GM18499 (cell line): ENCODE data around the gene CEP135.
A peak's percentile ranks its signal among the peaks of the same experiment; 100 is the strongest.
"Not testable (repeated sequence)": the region's sequence is repeated elsewhere in the genome, so short reads cannot be mapped to it uniquely, and the experiment has no call there.

Source experiments
- ATAC-seq: cut with Tn5 transposase; IDR thresholded peaks from one replicate; pipeline ENCODE4 v1.9.1; 2021; ENCODE audit warnings: moderate number of reproducible peaks; ENCODE audit not compliant: insufficient read depth, unreplicated experiment

CEP135 gene, protein sequence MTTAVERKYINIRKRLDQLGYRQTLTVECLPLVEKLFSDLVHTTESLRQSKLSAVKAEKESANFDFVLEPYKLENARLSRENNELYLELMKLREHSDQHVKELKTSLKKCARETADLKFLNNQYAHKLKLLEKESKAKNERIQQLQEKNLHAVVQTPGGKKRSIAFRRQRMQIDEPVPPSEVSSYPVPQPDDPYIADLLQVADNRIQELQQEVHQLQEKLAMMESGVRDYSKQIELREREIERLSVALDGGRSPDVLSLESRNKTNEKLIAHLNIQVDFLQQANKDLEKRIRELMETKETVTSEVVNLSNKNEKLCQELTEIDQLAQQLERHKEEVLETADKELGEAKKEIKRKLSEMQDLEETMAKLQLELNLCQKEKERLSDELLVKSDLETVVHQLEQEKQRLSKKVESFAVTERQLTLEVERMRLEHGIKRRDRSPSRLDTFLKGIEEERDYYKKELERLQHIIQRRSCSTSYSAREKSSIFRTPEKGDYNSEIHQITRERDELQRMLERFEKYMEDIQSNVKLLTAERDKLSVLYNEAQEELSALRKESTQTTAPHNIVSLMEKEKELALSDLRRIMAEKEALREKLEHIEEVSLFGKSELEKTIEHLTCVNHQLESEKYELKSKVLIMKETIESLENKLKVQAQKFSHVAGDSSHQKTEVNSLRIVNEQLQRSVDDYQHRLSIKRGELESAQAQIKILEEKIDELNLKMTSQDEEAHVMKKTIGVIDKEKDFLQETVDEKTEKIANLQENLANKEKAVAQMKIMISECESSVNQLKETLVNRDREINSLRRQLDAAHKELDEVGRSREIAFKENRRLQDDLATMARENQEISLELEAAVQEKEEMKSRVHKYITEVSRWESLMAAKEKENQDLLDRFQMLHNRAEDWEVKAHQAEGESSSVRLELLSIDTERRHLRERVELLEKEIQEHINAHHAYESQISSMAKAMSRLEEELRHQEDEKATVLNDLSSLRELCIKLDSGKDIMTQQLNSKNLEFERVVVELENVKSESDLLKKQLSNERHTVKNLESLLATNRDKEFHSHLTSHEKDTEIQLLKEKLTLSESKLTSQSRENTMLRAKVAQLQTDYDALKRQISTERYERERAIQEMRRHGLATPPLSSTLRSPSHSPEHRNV

DNA sequence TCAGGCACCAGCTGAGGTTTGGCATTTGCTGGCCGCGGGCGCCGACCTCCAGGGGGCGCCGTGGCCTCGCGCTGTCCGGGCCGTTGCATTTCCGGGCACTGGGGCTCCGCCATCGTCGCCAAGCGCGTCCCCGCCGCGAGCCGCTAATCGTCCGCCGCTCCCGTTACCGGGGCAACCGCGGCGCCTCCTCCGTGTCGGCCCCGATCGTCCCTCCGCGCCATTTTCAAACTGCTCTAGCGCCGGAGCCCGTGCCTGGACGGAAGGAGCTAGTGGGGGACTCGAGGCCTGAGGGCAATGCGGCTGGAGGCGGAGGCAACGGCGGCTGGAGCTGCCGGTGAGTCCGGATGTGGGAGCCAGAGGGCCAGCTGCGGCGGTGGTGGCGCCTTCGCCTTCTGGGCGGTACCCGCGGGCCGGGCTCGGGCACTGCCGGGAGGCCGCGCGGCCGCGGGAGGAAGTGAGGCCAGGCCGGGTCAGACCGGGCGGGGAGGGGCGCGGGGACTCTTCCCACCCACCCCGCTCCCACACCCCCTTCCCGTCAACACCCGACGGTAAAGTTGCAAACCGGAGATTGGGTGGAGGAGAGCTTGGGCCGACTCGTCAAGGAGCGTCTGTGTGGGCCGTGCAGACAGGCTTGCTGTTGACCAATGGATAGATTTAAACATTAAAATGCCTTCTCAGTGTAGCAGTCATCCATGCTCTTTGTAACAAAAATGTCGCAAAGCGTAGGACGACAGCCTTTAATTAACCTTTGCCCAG is at the start of gene CEP135:
Gene CEP135 (plus strand): TSS at position 220 of the 756 bp plus-strand sequence. CDS start 3,186 bp downstream, outside the sequence.
- ATAC-seq: peak; percentile 46

DNA sequence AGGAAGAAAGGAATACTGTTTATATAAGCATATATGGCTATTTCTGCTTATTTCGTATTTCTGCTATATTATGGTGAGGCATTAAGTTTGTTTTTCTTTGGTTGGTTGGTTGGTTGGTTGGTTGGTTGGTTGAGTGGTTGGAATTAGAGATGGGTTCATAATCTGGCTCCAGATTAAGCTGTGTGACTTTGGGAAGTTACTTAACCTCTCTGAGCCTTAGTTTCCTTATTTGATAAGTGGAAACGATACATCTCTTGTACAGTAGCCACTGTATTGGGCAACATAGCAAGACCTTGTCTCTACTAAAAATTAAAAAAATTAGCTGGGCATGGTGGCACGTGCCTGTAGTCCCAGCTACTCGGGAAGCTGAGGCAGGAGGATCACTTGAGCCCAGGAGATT is 46.1 kb upstream of the CEP135 start:
- no peak for ATAC-seq

DNA sequence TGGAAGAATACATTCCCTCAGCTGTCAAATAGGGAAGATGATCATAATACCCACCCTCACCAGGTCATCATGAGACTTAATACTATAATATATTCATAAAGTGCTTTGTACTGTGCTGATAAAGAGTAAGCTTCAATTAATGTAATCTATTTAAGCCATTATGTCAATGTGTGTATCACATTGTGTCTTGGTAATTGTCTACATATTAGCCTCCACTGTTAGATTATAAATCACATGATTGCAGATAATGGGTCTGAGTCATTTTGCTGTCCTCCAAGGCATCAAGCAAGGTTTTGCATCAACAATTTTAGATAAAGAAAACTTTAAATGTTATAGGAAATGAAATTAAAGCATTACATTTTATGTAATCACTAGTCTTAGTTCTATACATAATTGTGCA is 45.2 kb upstream of the CEP135 start:
- ATAC-seq: no peak

DNA sequence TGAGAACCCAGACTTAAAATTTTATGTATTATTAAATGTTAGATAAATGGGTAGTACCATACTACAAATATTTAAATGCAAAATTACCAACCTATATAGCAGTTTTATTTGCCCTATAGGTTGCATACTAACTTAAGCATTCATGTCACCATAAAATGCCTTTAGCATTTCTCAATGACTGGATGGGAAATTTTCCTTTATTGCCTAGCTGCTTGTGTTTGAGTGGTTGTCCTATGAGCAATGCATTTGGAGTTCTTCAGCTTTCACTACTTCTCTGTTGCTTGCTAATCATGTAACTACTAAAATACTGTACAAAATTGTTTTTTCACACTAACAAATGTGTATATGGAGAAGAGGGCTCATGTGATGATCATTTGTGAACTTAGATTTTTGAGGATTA is 44.2 kb upstream of the CEP135 start:
- no peak for ATAC-seq

DNA sequence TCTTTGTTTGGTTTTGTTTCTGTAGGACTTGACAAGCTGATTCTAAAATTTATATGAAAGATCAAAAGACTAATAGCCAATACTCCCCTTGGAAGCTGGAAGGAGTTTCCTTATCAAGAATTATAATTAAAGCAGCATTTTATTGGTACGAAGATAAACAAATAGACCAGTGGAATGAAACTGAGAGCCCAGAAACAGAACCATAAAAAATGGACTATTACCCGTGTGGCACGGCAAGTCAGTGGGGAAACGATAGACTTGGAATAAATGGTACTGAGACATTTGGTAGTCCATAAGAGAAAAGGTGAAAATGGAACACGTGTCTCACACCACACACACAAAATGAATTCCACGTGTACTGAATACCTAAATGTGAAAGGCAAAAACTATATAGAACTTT is 42.4 kb upstream of the CEP135 start:
- no peak for ATAC-seq

DNA sequence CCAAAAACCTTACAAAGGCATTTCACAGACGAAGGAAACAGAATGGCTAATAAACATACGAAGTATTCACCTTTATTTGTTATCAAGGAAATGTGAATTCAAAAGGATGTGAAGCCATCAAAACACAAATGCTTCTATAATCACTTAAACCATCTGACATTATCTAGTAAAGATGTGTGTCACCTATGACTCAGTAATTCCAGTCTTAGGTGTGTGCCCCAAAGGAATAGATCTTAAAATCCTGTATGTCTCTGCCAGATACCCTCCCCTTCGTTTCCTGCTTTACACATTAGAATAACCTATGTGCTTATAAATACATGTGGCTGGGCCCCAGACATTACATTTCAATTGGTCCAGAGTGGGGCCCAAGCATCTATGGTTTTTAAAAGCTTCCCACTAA is 41.8 kb upstream of the CEP135 start:
- no peak for ATAC-seq

DNA sequence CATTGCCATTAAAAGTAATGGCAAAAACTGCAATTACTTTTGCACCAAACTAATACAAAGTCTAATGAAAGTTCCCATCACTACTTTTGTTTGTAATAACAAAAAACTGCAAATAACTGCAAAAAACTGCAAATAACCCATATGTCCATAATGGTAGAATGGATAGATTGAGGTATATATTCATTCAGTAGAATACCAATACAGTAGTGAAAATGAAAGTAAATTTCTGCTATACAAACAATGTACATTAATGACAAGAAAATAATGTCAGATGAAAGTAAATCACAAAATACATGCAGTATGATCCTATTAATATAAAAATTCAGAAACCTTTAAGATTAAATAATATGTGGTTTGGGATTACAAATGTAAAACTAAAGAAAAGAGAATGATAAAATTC is 41.3 kb upstream of the CEP135 start:
- no peak for ATAC-seq

DNA sequence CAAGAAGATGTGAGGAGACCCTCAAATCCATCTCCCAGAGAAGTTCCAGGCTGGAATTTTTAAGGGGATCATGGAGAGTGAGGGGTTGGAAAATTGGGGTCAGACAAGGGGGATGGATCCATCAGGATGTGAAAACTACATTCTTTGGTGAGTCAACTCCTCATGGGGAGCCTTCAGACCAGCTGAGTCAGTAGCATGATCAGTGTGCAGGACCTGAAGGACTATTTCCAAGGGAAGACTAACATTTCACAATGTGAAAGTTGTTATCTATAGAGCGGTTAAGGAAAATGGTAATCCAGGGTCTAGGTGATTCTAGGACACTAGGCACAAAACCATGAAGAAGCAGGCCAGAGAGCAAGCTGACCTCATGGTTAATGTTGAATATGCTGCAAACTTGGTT is 38.6 kb upstream of the CEP135 start:
- ATAC-seq: no peak

DNA sequence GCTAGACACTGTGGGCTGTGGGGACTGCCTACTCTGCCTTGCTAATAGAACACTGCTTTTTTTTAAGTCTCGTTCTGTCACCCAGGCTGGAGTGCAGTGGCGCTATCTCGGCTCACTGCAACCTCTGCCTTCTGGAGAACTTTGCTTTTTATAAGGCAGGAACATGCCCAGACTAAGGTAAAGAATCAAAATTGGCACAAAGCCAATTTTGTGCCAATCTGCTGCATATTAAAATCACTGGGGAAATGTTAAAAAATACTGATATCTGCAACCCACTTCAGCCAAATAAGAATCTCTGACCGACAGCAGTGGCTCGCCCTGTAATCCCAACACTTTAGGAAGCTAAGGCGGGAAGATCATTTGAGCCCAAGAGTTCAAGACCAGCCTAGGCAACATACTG is 36.5 kb upstream of the CEP135 start:
- no peak for ATAC-seq

DNA sequence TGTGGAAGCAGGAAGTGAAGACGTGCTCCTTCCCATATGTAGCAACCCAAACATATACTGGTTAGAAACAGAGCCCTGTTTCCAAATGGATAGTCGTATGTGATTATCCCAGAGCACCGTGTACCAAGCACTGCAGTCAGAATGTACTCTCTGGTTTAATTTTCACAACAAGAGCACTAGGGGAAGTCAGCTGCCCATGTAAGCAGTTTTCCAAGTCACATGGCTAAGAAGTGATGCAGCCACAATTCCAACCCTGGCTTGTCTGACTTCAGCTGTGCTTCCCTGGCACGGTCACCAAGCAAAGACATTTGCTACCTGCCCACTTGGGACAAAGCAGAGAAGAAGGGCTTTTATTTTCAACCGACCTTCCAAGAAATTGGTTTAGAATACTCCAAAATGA is 28.2 kb upstream of the CEP135 start:
- ATAC-seq: no peak

DNA sequence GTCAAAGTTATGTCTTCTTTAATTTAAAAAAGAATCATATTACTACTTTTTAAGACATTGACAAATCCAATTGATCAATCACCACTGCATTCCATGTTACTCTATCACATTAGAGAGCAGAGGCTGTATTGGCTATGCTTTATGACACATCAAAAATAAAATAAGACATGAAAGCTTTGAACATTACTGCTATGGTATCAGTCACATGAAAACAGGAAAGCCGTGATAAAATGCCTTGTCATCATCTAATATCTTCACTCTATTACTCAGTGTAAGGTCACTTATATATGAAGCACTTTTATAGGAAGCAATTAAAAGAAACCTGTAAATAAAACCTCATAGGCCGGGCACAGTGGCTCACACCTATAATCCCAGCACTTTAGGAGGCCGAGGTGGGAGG is 27.7 kb upstream of the CEP135 start:
- ATAC-seq: no peak

DNA sequence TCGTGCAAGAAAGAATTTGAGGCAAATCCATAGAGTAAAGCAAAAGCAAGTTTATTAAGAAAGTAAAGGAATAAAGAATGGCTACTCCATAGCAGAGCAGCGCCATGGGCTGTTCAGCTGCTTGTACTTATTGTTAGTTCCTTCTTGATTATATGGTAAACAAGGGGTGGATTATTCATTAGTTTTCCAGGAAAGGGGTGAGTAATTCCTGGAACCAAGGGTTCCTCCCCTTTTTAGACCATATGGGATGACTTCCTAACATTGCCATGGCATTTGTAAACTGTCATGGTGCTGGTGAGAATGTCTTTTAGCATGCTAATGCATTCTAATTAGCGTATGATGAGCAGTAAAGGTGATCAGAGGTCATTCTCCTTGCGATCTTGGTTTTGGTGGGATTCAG is 23.5 kb upstream of the CEP135 start:
- no peak for ATAC-seq

DNA sequence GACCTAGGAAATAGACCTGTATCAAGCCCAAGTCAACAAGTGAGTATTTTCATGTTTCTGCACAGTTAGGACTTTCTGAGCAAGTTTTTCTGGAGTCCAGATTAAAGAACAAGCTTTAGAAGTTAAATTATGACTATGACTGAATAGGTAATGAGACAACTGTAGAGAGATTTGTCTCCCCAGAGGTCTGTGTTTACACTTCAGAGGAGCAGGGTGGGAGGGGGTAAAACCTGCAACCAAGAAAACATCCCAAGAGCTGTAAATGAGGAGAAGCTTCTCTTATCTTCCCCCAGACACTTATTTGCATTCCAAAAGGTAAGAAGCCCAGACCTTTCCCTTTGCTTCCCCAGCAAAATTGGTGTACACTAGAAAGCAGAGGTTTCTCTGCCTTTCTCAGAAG is 22.1 kb upstream of the CEP135 start:
- no peak for ATAC-seq

DNA sequence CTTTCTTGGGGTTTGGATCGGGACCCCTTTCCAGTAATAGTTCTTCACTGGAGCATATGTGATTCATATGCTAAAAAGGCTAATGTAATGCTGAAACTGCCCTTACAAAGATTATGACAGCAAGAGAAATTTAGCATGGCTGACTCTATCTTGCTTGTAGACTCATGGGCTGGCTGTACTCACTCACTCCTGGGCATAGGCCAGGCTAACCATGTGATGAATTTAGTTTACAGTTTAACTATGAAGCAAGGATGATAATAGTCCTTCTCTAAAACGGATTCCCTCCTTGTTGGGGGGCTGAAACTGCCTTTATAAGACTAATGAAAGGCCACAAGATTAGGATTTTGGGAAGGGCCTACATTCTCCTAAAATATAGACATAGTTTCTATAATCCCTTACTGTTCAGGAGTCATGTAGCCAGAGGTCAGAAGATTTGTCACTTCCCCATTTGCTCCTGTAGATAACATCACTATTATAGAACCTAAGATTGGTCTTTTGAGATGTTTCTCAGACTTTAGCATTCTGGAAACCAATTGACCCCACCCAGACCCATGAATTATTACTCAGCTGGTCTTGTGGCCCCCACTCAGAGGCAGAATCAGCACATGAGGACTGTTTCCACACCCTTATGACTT is 20.8 kb upstream of the CEP135 start:
- ATAC-seq: no peak

DNA sequence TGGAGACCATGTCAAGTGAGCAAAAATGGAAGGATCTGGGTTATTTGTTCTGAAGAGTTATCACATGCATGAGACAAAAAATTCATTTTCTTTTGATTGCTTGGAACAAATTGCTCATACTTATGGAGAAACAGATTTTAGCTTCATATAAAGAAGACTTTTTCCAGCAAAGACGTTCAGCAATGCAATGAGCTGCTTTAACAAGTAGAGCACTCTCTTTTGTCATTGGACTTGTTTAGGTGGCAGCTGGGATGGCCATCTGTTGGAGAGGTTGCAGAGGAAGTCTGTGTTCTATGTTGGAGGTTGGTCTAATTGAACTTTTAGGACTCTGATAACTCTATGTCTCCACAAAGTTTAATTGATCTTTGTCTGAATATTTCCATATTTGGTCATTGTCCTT is 19.9 kb upstream of the CEP135 start:
- ATAC-seq: no peak

DNA sequence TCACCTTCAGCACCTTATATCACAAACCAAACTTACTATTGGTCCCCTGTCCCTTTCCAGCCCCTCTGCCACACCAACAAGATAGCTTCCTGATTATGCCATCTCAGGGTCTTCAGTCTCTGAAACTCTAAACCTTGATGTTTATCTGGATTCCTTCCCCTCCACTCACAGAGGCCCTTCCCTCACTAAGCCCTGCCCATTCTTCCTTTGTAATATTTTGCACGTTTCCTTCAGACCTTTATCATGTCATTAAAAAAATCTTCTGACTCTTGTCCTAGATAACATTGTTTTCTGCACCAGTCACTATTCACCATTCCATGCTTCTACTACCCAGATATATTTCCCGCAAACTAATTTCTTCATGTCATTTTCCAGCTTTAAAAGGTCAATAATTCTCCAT is 17.7 kb upstream of the CEP135 start:
- ATAC-seq: no peak

DNA sequence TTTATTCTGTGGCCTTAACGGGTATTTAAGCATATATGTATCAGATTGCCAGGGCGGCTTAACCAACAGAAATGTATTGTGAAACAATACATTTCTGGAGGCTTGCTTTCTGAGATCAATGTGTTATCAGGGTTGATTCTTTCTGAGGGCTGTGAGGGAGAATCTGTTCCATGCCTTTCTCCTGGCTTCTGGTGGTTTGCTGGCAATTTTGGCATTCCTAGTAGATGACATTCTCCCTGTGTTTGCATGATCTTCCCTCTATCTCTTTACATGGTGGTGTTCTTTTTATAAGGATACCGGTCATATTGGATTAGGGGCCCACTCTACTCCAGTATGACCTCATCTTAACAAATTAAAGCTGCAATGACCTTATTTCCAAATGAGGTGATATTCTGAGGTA is 16.9 kb upstream of the CEP135 start:
- no peak for ATAC-seq

DNA sequence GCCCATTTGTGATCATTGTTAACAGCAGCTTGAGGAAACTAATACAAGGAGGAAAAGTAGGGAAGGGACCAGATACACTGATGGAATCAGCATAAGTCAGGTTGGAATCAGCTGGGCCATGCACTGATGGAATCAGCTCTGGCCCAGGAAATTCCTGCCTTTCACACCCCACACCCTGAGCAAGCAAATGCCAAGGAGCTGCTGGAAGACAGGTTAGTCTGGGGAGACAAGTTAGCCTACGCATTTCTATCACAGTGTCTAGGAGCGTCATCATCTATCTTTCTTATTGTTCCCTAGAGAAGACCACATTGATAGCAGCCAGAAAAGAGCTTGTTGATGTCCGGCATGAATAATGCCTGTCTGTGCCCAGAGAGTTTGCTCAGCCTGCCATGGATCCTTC is 16.2 kb upstream of the CEP135 start:
- ATAC-seq: no peak

DNA sequence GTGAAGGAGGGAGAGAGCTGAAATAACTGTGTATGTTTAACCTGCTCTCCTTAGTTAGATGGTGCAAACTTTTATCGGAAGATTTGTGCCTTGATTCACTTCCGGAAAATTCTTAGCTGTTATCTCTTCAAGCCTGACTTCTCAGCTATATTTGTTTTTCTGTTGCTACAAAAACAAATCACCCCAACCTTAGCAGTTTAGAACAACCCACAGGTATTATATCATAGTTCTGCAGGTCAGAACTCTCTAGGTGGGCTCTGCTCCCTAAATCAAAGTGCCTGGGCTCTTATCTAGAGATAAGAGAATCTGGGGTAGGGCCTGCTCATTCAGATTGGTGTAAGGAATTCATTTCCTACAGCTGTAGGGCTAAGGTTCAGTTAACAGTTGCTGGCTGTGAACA is 15.1 kb upstream of the CEP135 start:
- ATAC-seq: no peak

DNA sequence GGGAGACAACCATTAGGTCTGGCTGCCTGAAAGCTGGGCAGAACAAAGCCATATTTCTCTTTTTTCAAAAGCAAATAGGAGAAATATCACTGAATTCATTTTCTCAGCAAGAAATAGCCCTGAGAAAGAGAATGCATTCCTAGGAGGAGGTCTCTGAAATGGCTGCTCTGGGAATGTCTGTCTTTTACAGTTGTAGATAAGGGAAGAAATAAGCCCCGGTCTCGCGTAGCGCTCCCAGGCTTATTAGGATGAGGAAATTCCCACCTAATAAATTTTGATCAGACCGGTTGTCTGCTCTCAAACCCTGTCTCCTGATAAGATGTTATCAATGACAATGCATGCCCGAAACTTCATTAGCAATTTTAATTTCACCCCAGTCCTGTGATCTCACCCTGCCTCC is 12.8 kb upstream of the CEP135 start:
- not testable (repeated sequence) for ATAC-seq
